ENCODE results near the gene INA.

DNA sequence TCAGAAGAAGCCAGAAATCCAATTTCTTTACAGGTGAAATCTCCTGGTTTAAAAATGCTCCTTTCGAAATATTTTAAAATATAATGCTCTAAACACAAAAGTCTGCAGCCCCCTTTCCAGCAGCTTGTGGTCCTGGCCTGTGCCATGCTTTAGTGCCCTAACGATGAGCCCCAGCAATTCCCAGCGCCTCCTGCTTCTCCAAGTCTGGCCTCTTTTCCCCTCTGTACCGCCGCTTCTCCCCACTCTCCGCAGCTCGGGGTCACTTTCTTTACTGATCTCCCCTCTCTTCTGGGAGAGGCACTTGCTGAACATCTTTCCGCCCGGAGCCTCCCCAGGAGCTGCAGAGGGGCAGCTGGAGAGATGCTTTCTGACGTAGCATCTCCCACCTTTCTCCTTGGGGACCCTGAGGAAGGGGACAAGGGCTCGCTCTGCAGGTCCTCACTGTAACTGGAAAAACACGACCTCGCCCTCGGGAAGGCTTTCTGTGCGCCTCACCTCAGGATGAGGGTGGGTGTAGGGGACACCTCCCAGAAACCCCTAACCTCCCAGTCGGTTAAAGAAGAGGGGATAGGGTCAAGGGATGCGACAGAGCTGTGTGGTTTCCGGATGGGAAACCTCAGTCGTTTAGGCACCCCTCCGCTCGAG lies 565 bp upstream of the INA start:
- TF ChIP-seq, protein P1, sequence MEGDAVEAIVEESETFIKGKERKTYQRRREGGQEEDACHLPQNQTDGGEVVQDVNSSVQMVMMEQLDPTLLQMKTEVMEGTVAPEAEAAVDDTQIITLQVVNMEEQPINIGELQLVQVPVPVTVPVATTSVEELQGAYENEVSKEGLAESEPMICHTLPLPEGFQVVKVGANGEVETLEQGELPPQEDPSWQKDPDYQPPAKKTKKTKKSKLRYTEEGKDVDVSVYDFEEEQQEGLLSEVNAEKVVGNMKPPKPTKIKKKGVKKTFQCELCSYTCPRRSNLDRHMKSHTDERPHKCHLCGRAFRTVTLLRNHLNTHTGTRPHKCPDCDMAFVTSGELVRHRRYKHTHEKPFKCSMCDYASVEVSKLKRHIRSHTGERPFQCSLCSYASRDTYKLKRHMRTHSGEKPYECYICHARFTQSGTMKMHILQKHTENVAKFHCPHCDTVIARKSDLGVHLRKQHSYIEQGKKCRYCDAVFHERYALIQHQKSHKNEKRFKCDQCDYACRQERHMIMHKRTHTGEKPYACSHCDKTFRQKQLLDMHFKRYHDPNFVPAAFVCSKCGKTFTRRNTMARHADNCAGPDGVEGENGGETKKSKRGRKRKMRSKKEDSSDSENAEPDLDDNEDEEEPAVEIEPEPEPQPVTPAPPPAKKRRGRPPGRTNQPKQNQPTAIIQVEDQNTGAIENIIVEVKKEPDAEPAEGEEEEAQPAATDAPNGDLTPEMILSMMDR (IDR thresholded peaks at IDR 0.05; ENCODE audit: low read length) = no peak
- no peak for TF ChIP-seq EZH2 (IDR thresholded peaks at IDR 0.05; ENCODE audit: borderline replicate concordance, low read length)
